K562 (cell line): Measurements from ENCODE around the gene GPR75.

Experiments used
- TF ChIP-seq, protein P1 (sequence below), 3 experiments: IDR thresholded peaks in 2 of 3; conservative IDR thresholded peaks in 1 of 3; 2 replicates each; pipeline ENCODE4 v1.5.1; 2011 to 2012; ENCODE audit warnings: low read length in 3 of 3, mild to moderate bottlenecking in 3 of 3, control low read depth in 2 of 3, improper control_type of control experiment in 1 of 3, inconsistent platforms in 1 of 3, low read depth in 1 of 3, mixed read lengths in 1 of 3, moderate library complexity in 1 of 3; ENCODE audit not compliant: insufficient read depth in 2 of 3
- TF ChIP-seq, protein P2 (sequence below): sonication (generic); formaldehyde crosslinking; IDR thresholded peaks from 2 replicates; pipeline ENCODE4 v1.4.0; 2020; ENCODE audit warnings: mild to moderate bottlenecking, missing genetic modification reagents

DNA sequence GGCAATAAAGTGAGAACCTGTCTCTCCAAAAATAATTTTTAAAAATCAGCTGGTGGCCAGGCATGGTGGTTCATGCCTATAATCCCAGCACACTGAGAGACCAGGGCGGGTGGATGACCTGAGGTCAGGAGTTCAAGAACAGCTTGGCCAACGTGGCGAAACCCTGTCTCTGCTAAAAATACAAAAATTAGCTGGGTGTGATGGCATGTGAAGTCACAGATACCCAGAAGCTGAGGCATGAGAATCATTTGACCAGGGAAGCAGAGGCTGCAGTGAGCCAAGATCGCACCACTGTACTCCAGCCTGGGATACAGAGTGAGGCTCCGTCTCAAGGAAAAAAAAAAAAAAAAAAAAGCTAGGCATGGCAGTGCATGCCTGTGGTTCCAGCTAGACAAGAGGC is 7.4 kb upstream of the GPR75 start:
- TF ChIP-seq, protein P1, sequence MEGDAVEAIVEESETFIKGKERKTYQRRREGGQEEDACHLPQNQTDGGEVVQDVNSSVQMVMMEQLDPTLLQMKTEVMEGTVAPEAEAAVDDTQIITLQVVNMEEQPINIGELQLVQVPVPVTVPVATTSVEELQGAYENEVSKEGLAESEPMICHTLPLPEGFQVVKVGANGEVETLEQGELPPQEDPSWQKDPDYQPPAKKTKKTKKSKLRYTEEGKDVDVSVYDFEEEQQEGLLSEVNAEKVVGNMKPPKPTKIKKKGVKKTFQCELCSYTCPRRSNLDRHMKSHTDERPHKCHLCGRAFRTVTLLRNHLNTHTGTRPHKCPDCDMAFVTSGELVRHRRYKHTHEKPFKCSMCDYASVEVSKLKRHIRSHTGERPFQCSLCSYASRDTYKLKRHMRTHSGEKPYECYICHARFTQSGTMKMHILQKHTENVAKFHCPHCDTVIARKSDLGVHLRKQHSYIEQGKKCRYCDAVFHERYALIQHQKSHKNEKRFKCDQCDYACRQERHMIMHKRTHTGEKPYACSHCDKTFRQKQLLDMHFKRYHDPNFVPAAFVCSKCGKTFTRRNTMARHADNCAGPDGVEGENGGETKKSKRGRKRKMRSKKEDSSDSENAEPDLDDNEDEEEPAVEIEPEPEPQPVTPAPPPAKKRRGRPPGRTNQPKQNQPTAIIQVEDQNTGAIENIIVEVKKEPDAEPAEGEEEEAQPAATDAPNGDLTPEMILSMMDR (IDR thresholded peaks at IDR 0.05 in 2 of 3, conservative IDR thresholded peaks at IDR 0.05 in 1 of 3; ENCODE audit: insufficient read depth in 2 of 3, low read depth in 1 of 3, low read length in 3 of 3) = no peak
- TF ChIP-seq, protein P2, sequence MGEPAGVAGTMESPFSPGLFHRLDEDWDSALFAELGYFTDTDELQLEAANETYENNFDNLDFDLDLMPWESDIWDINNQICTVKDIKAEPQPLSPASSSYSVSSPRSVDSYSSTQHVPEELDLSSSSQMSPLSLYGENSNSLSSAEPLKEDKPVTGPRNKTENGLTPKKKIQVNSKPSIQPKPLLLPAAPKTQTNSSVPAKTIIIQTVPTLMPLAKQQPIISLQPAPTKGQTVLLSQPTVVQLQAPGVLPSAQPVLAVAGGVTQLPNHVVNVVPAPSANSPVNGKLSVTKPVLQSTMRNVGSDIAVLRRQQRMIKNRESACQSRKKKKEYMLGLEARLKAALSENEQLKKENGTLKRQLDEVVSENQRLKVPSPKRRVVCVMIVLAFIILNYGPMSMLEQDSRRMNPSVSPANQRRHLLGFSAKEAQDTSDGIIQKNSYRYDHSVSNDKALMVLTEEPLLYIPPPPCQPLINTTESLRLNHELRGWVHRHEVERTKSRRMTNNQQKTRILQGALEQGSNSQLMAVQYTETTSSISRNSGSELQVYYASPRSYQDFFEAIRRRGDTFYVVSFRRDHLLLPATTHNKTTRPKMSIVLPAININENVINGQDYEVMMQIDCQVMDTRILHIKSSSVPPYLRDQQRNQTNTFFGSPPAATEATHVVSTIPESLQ (CRISPR knock-in tag) = no peak
